Measurements from ENCODE around the gene LRRC8D.
"Not testable (repeated sequence)": the region's sequence is repeated elsewhere in the genome, so short reads cannot be mapped to it uniquely, and the experiment has no call there.

The LRRC8D gene

GRCh38 chr1:89917353-89917752 is 96.5 kb downstream of the LRRC8D start:
- no peak for DNase-seq

- no peak for DNase-seq
Measured at GRCh38 chr1:89918127-89918793, 97.4 kb downstream of the LRRC8D start.

- DNase-seq, result no peak
Measured at GRCh38 chr1:89918794-89919155, 97.9 kb downstream of the LRRC8D start.

- DNase-seq, result no peak
Measured at GRCh38 chr1:89919174-89919573, 98.3 kb downstream of the LRRC8D start.

- no peak for DNase-seq
Measured at GRCh38 chr1:89922911-89923310, 102.1 kb downstream of the LRRC8D start.

- DNase-seq, result no peak
Measured at GRCh38 chr1:89923517-89923916, 102.7 kb downstream of the LRRC8D start.

GRCh38 chr1:89924075-89924474 is 103.2 kb downstream of the LRRC8D start:
- DNase-seq, result not testable (repeated sequence)

- DNase-seq, result no peak
Measured at GRCh38 chr1:89927049-89927448, 106.2 kb downstream of the LRRC8D start.

GRCh38 chr1:89927478-89927877 is 106.6 kb downstream of the LRRC8D start:
- DNase-seq, result no peak

GRCh38 chr1:89928506-89928905 is 107.7 kb downstream of the LRRC8D start:
- no peak for DNase-seq

GRCh38 chr1:89929467-89930063 is 108.7 kb downstream of the LRRC8D start:
- no peak for DNase-seq

- no peak for DNase-seq
Measured at GRCh38 chr1:89930579-89930978, 109.7 kb downstream of the LRRC8D start.

- no peak for DNase-seq
Measured at GRCh38 chr1:89931964-89932363, 111.1 kb downstream of the LRRC8D start.

- DNase-seq, result no peak
Measured at GRCh38 chr1:89932598-89933364, 111.9 kb downstream of the LRRC8D start.

- no peak for DNase-seq
Measured at GRCh38 chr1:89934461-89934860, 113.6 kb downstream of the LRRC8D start.

GRCh38 chr1:89935235-89935634 is 114.4 kb downstream of the LRRC8D start:
- no peak for DNase-seq

- no peak for DNase-seq
Measured at GRCh38 chr1:89936694-89937093, 115.9 kb downstream of the LRRC8D start.

- no peak for DNase-seq
Measured at GRCh38 chr1:89938171-89939055, 117.6 kb downstream of the LRRC8D start.

- DNase-seq, result no peak
Measured at GRCh38 chr1:89939059-89939570, 118.3 kb downstream of the LRRC8D start.

- DNase-seq, result no peak
Measured at GRCh38 chr1:89939693-89940438, 119.0 kb downstream of the LRRC8D start.

GRCh38 chr1:89941110-89941766 is 120.4 kb downstream of the LRRC8D start:
- DNase-seq, result peak; percentile 66 to 68
